NCI-H2081 (cell line): Measurements from ENCODE around the gene MPHOSPH9.
A peak's percentile ranks its signal among the peaks of the same experiment; 100 is the strongest.

Source experiments
- DNase-seq, 2 experiments: peaks; one replicate each; lab custom pipeline; 2025; lab: John Stamatoyannopoulos, UW

Gene MPHOSPH9

DNA sequence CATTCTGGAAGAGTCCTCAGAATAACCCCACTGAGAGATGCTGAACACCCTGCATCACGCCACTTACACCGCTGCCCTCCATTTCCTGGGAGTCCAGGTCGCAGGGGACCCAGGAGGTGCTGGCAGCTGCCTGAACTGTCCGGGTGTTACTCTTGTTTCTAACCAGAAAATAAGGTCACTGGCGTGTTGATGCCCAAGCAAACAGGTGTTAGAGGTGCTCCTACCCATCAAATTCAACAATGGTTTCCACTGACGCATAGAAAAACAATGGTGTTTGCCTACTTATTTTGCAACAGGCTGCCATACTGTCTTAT is 105.8 kb downstream of the MPHOSPH9 start:
- no peak for DNase-seq

DNA sequence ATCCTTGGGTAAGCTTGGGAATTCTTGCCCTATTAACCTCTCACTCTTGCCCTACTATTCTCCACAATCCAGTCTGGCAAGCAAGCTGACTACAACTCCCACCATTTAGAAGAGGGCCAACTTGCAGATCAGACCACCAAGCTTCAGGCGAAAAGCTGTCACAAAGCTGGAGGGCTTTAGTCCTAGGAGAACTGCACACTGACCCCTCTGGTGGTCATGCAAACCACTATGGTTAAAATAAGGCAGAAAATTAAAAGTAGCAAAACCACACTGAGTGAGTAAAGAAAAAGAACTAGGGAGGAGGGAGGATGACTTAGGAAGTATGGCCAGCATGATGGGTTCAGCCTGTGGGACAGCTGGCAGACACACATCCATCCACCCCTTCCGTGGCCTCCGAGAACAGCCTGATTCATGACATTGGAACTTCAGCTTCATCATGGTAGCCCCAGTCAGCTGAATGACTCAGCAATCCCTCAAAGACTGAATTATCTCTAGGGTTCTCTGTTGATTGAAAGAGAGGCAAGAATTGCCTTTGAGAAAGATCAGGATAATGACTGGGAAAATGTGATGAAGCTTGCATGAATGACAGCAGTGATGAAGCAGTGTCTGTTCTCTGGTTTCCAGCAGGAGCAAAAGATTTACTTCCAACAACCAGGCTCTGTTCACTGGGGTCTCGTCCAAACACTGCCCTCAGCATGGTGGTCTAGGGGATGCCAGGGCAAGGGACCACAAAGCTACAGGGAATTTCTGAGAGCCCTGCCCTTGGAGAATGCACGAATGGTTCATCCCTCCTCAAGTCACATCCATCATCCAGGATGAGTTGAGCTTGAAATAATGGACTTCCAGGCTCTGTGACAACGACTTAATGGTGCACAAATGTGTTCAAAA is 106.4 kb downstream of the MPHOSPH9 start:
- DNase-seq, result no peak

DNA sequence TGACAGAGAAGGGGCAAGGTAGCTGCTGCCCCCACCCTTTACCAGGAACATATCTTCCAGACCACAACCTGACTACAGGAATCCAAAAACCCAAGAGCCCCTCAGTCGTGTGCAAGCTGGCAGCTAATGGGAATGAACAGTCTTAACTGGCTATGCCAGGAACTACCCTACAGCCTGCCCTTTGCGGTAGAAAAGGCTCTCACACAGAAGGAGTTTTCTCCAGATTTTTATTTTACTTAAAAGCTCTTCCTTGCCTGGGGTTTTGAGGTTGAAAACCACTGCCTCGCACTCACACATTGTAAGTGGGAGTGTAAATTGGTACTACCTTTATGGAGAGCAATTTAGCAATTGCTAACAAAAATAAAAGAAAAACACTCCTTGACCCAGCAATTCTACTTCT is 110.3 kb downstream of the MPHOSPH9 start:
- no peak for DNase-seq

DNA sequence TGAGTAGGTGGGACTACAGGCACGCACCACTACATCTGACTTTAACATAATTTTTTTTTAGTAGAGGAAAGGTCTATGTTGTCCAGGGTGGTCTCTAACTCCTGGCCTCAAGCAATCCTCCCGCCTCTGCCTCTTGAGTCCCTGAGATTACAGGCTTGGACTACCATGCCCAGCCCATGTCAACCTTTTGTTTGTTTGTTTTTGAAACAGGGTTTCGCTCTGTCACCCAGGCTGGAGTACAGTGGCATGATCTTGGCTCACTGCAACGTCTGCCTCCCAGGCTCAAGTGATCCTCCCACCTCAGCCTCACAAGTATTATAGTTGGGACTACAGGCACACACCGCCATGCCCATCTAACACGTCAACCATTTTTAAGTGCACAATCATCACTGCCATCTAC is 111.3 kb downstream of the MPHOSPH9 start:
- no peak for DNase-seq

GRCh38 chr12:123120452-123121166 is 112.3 kb downstream of the MPHOSPH9 start:
- no peak for DNase-seq

DNA sequence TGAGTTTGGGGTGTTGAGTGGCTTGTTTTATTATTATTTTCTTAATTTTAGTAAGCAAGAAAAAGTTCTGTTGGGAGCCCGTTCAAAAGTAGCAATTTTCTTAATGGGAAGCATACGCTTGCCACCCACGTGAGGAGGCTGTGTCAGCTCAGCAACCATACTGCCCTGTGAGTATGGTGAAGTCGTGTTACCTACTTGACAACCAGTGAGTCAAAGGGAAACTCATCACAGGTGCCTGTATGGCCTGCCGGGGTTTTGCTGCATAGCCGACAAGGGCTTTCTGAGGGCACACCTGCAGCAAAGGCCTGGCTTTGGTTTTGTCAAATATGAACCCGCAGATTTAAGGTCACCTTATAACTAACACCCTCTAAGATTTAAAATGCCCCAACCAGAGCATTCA is 113.1 kb downstream of the MPHOSPH9 start:
- DNase-seq, result no peak

- DNase-seq, result no peak
Observed at GRCh38 chr12:123118497-123118896, 114.4 kb downstream of the MPHOSPH9 start.

DNA sequence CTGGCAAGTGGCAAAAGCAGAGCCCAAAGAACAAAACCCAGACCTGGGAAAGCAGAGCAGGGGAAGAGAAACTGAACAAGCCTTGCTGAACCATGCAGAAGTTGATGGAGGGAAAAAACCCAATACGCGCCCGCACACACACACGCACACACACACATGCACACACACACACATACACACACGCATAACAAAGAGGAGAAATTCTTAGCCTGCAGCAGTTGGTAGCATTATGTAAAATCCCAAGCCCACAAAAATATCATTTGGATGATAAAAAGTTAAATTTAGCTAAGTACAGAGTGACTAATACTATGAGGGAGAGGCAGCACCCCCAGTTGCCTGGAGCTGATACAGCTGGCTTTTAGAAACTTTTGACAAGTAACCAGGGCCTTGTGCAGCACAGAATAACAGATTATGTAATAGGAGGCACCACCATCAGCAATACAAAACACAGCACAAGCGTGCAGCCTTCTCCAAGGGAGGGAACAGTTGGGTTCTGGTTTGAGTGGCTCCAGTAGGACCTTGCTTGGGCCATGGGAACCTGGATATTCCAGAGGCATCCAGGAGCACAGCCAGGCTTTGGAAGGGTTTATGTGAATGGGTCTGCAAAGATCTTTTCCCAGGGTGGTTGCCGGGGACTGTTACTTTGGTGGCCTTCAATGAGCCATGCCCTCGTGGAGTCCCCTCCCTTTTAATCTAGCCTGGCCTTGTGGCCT is 117.4 kb downstream of the MPHOSPH9 start:
- DNase-seq, result no peak

- DNase-seq, result no peak
Observed at GRCh38 chr12:123114304-123115083, 118.4 kb downstream of the MPHOSPH9 start.

- peak in 1 of 2 experiments; percentile 39 for DNase-seq
Observed at GRCh38 chr12:123113026-123113425, 119.9 kb downstream of the MPHOSPH9 start.

DNA sequence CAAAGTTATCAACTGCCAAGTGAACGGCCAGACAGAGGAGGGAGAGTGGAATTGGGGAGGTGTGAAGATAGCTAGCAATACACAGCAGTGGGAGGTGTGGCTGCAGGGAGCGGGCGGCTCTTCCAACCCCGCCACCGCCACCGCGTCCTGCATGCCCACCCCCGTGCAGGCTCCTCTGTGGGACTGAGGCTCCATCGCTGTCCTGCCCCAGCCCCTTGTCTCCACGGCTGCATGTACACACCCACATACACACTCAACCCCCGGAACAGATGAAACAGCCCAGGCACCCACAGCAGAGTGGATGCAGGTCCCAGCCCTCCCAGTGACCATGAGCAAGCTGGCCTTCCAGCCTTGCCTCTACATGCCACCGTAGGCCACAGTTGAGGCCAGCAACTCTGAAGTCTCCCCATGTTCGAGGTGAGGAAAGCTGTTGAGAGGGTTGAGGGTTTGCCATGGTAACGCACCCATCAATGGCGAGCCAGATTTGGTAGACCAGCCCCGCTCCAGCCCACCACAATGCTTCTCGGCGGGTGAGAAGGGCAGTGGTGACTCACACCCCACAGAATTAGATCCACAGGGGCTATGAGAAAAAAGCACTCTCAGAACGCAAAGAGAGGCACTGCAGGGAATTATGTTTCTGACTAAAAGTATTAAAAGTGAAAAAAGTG is 121.3 kb downstream of the MPHOSPH9 start:
- DNase-seq, result no peak

- no peak for DNase-seq
Observed at GRCh38 chr12:123109319-123109772, 123.6 kb downstream of the MPHOSPH9 start.

DNA sequence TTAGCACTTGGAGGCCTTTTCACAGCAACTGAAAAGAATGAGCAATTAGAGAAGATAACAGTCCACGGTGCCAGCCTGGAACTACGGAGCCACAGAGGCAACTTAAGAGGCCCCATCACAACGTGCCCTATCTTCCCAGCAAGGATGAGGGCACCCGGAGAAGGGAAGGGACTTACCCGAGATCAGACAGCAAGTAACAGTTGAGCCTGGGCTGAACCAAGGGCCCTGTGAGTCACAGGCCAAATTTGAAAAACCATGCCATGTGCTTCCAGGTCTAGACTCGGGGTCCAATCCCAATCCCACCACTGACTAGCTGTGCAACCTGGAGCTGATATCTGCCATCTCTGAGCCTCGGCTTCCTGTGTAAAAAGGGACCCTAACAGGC is 124.3 kb downstream of the MPHOSPH9 start:
- no peak for DNase-seq

- DNase-seq, result no peak
Observed at GRCh38 chr12:123107926-123108681, 124.8 kb downstream of the MPHOSPH9 start.

DNA sequence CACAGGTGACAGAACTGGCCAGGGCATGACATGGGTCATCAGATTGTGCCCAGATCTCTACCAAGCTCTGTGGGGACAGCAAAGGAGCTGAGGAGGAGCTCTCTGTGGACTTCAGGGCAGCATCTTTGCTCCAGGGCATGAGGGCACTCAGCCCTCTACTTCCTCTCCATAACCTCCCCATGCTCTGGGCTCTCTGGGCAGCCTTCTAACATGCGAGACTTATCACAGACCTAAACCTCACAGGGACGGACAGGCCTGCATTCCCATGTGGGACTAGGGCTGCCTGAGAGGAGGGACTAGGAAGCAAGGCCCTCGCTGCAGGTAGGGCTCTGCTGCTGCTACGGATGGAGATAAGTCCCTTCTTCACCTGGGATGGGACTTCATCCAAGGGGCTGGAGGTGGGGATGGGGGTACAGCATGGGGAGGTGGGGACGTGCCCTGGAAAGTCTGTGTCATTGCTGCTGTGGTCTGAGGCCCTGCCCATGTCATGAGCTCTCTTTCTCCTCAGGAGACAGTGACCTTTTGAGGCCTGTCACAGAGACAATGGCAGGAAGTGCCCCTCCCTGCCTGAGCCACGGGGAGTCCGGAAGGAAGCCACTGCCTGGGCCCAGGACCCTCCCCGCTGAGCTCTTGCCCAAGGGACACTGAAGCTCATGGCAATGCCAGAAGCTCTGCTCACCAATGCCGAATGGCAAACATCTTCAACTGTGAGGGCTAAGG is 126.1 kb downstream of the MPHOSPH9 start:
- no peak for DNase-seq

- peak; percentile 40 to 80 for DNase-seq
Observed at GRCh38 chr12:123105211-123105826, 127.6 kb downstream of the MPHOSPH9 start.

GRCh38 chr12:123104809-123105208 is 128.1 kb downstream of the MPHOSPH9 start:
- no peak for DNase-seq
